Neural cell (in vitro differentiated cells): ENCODE results near the gene PERCC1. TPM values are rescaled to one million over a fixed set of nuclear protein-coding genes. Genes with fewer than 3 reads are reported as not detected.

Source experiments
- H2AFZ ChIP-seq: fragments of 200-600, 300-800 bp; sonication (generic), shearing (Covaris generic); 2 replicates; pipeline ENCODE4 v1.6.0; 2014; ENCODE audit warnings: low read depth, mild to moderate bottlenecking, antibody characterized with exemption, low read length, moderate library complexity
- H3F3A ChIP-seq: fragments of 200-600 bp; shearing (Covaris generic); 2 replicates; pipeline ENCODE4 v1.6.1; 2016; ENCODE audit warnings: mild to moderate bottlenecking, moderate library complexity, mixed read lengths, antibody characterized with exemption, low read length; ENCODE audit not compliant: insufficient read depth, poor library complexity, severe bottlenecking
- H3K27ac ChIP-seq: fragments of 200-600, 300-800 bp; sonication (generic), shearing (Covaris generic); 2 replicates; pipeline ENCODE4 v1.5.1; 2014; ENCODE audit warnings: mild to moderate bottlenecking, low read length, moderate library complexity
- H3K27me3 ChIP-seq: fragments of 300-800, 200-600 bp; sonication (generic), shearing (Covaris generic); 2 replicates; pipeline ENCODE4 v1.6.0; 2014; ENCODE audit warnings: mild to moderate bottlenecking, low read depth, low read length, moderate library complexity; ENCODE audit not compliant: insufficient read depth
- H3K36me3 ChIP-seq: fragments of 300-800, 200-600 bp; sonication (generic), shearing (Covaris generic); 2 replicates; pipeline ENCODE4 v1.5.1; 2014; ENCODE audit warnings: mild to moderate bottlenecking, antibody characterized with exemption, low read length, moderate library complexity; ENCODE audit not compliant: insufficient read depth
- H3K4me2 ChIP-seq: fragments of 300-800, 200-600 bp; sonication (generic), shearing (Covaris generic); 2 replicates; pipeline ENCODE4 v1.6.0; 2014; ENCODE audit warnings: mild to moderate bottlenecking, low read length
- H3K4me3 ChIP-seq: fragments of 300-800, 200-600 bp; sonication (generic), shearing (Covaris generic); 2 replicates; pipeline ENCODE4 v1.5.1; 2014; ENCODE audit warnings: mild to moderate bottlenecking, low read length, moderate library complexity
- H3K79me2 ChIP-seq: fragments of 200-600 bp; shearing (Covaris generic); replicated peaks from 2 replicates; pipeline ENCODE4 v1.6.0; 2014; ENCODE audit warnings: mild to moderate bottlenecking, low read length, moderate library complexity; ENCODE audit not compliant: insufficient read depth
- H3K9ac ChIP-seq: fragments of 300-800, 200-600 bp; sonication (generic), shearing (Covaris generic); 2 replicates; pipeline ENCODE4 v1.6.1; 2016; ENCODE audit warnings: mild to moderate bottlenecking, low read length, mixed read lengths
- H3K9me2 ChIP-seq: fragments of 200-600 bp; shearing (Covaris generic); 2 replicates; pipeline ENCODE4 v1.6.1; 2016; ENCODE audit warnings: mild to moderate bottlenecking, low read length, mixed read lengths; ENCODE audit not compliant: insufficient read depth
- H3K9me3 ChIP-seq: fragments of 200-600, 300-800 bp; sonication (generic), shearing (Covaris generic); 2 replicates; pipeline ENCODE4 v1.6.1; 2016; ENCODE audit warnings: mild to moderate bottlenecking, mixed run types, low read length, moderate library complexity, mixed read lengths
- H4K20me1 ChIP-seq: fragments of 200-600 bp; shearing (Covaris generic); 2 replicates; pipeline ENCODE4 v1.6.1; 2016; ENCODE audit warnings: mild to moderate bottlenecking, mixed run types; ENCODE audit not compliant: insufficient read depth
- EP300 ChIP-seq: fragments of 450-650 bp; conservative IDR thresholded peaks from 2 replicates; pipeline ENCODE4 v1.6.1; 2014; ENCODE audit warnings: antibody characterized with exemption, mild to moderate bottlenecking, moderate library complexity; ENCODE audit not compliant: poor library complexity, severe bottlenecking
- EZH2 ChIP-seq: fragments of 200-600, 300-800 bp; shearing (Covaris generic), sonication (generic); IDR thresholded peaks from 2 replicates; pipeline ENCODE4 v1.6.1; 2014; ENCODE audit warnings: antibody characterized with exemption, low read length, borderline replicate concordance, mild to moderate bottlenecking; ENCODE audit not compliant: insufficient read depth, poor library complexity, severe bottlenecking
- MXI1 ChIP-seq: fragments of 450-650 bp; conservative IDR thresholded peaks from 2 replicates; pipeline ENCODE4 v1.6.1; 2014; ENCODE audit warnings: antibody characterized with exemption, mild to moderate bottlenecking; ENCODE audit not compliant: poor library complexity, severe bottlenecking
- POLR2AphosphoS5 ChIP-seq: IDR thresholded peaks from 2 replicates; pipeline ENCODE4 v1.6.1; 2012
- RAD21 ChIP-seq: fragments of 450-650 bp; conservative IDR thresholded peaks from 2 replicates; pipeline ENCODE4 v1.6.1; 2014; ENCODE audit warnings: antibody characterized with exemption, mild to moderate bottlenecking, moderate library complexity
- REST ChIP-seq: IDR thresholded peaks from 2 replicates; pipeline ENCODE4 v1.6.1; 2012; ENCODE audit warnings: borderline replicate concordance
- SMC3 ChIP-seq: fragments of 450-650 bp; conservative IDR thresholded peaks from 2 replicates; pipeline ENCODE4 v1.6.1; 2014; ENCODE audit warnings: antibody characterized with exemption, mild to moderate bottlenecking, moderate library complexity; ENCODE audit not compliant: poor library complexity
- TAF1 ChIP-seq: IDR thresholded peaks from 2 replicates; pipeline ENCODE4 v1.6.1; 2012; ENCODE audit warnings: low read depth
- polyA plus RNA-seq: library from polyadenylated mRNA; depleted of rRNA; stranded (reverse); fragments of >200 nt; gene quantifications from 2 replicates; pipeline ENCODE4 v1.2.3, GENCODE V29; 2014
- TF ChIP-seq, protein P1 (sequence below): fragments of 450-650 bp; IDR thresholded peaks from 2 replicates; pipeline ENCODE4 v1.5.1; 2014; ENCODE audit warnings: antibody characterized with exemption, mild to moderate bottlenecking, moderate library complexity; ENCODE audit not compliant: poor library complexity, severe bottlenecking

Gene PERCC1
- polyA plus RNA-seq, 1 donor from 2014 or later: not detected

GRCh38 chr16:1430214-1430758 is 592 bp upstream of the PERCC1 start:
- H2AFZ ChIP-seq: no peak overlapping the region
- H3K27ac ChIP-seq: no peak overlapping the region
- no peaks in the 10 kb centered on the region for H3K79me2 ChIP-seq
- TF ChIP-seq, protein P1, sequence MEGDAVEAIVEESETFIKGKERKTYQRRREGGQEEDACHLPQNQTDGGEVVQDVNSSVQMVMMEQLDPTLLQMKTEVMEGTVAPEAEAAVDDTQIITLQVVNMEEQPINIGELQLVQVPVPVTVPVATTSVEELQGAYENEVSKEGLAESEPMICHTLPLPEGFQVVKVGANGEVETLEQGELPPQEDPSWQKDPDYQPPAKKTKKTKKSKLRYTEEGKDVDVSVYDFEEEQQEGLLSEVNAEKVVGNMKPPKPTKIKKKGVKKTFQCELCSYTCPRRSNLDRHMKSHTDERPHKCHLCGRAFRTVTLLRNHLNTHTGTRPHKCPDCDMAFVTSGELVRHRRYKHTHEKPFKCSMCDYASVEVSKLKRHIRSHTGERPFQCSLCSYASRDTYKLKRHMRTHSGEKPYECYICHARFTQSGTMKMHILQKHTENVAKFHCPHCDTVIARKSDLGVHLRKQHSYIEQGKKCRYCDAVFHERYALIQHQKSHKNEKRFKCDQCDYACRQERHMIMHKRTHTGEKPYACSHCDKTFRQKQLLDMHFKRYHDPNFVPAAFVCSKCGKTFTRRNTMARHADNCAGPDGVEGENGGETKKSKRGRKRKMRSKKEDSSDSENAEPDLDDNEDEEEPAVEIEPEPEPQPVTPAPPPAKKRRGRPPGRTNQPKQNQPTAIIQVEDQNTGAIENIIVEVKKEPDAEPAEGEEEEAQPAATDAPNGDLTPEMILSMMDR: no peak
- TF ChIP-seq EZH2: no peak
- TF ChIP-seq RAD21: no peak
- TF ChIP-seq POLR2AphosphoS5: no peak
- no peak for TF ChIP-seq MXI1
- no peak for TF ChIP-seq TAF1
- no peak for TF ChIP-seq EP300
- no peak for TF ChIP-seq REST
- TF ChIP-seq SMC3: no peak
- no peak overlapping the region for H3K9ac ChIP-seq
- no peaks in the 10 kb centered on the region for H3K36me3 ChIP-seq
- no peaks in the 10 kb centered on the region for H3F3A ChIP-seq
- no peak overlapping the region for H3K4me2 ChIP-seq
- no peaks in the 10 kb centered on the region for H3K9me2 ChIP-seq
- no peaks in the 10 kb centered on the region for H4K20me1 ChIP-seq
- H3K4me3 ChIP-seq: no peak overlapping the region
- H3K27me3 ChIP-seq: no peaks in the 10 kb centered on the region
- no peaks in the 10 kb centered on the region for H3K9me3 ChIP-seq

GRCh38 chr16:1431497-1432270 is 806 bp downstream of the PERCC1 start:
- Histone ChIP-seq H3K36me3 (no peaks in the 10 kb centered on the region), H3K9me3 (no peaks in the 10 kb centered on the region), H3K9me2 (no peaks in the 10 kb centered on the region)

More at GRCh38 chr16:1431497-1432270, 806 bp downstream of the PERCC1 start:
- no peaks in the 10 kb centered on the region for H3F3A ChIP-seq
- no peaks in the 10 kb centered on the region for H4K20me1 ChIP-seq
- H3K4me2 ChIP-seq: no peak overlapping the region
- H3K4me3 ChIP-seq: no peak overlapping the region
- H3K9ac ChIP-seq: no peak overlapping the region
- H3K27me3 ChIP-seq: no peaks in the 10 kb centered on the region
- H2AFZ ChIP-seq: no peak overlapping the region
- TF ChIP-seq TAF1 (no peak), REST (no peak), SMC3 (no peak), RAD21 (no peak), EZH2 (no peak), MXI1 (no peak), EP300 (no peak), POLR2AphosphoS5 (no peak)
- TF ChIP-seq, protein P1: no peak
- no peaks in the 10 kb centered on the region for H3K79me2 ChIP-seq
- no peak overlapping the region for H3K27ac ChIP-seq
